Measurements from ENCODE around the gene MYLK3.
A peak's percentile ranks its signal among the peaks of the same experiment; 100 is the strongest.
"Not testable (repeated sequence)": the region's sequence is repeated elsewhere in the genome, so short reads cannot be mapped to it uniquely, and the experiment has no call there.

MYLK3 gene

GRCh38 chr16:46689365-46690280 is 58.5 kb downstream of the MYLK3 start, which contains the start of gene ORC6:
TSS of gene ORC6 (plus strand) at chr16:46689659. CDS start at chr16:46689706, 47 bp downstream.
- DNase-seq (ENCODE audit: low spot score) = peak; percentile 96

GRCh38 chr16:46688654-46689364 is 59.3 kb downstream of the MYLK3 start, which contains the start of gene VPS35:
TSS of gene VPS35 (minus strand) at chr16:46689178. CDS start at chr16:46689133, 45 bp downstream.
- DNase-seq (ENCODE audit: low spot score) = peak; percentile 99

DNA sequence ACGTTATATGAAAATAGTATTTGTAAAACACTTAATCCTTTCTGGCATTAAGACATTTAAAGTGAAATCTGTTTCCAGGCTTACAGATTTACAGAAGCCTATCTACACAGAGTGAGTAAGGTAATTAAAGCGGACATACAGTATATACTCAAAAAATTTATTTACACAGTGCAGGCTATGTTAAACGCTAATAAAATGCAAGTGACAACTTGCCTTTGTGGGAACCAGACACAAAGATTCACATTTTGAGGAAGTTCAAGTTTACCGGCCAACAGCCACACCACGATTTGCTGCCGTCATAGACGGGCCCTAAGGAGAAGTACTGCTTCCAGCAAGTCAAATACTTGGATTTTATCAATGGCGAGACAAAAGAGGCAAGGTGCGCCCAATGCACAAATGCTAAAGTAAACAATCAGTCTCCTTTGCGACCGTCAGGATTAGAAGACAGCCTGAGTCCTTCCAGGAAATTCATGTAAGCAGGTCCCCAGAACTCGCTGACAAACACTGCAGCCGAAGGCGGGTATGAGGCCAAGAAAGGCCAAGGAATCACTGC is 60.0 kb downstream of the MYLK3 start:
- DNase-seq (ENCODE audit: low spot score) = no peak

DNA sequence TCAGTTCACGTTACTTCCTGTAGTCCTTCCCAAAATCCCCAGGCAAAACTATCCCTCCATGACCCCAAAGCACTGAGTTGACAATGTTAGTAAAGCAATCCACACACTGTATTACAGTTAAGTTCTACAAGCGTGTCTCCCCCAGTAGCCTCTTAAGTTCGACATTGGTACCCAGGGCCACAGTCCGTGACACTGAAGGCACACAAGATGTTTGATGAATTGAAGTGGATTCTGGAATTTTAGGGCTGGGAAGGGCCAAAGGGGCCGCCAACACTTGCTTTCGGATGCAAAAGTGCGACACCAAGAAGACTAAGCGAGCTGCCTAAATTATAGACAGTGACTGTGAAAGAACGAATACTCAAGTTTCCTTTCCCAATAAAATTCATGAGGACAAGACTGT is 60.7 kb downstream of the MYLK3 start:
- DNase-seq (ENCODE audit: low spot score) = no peak

DNA sequence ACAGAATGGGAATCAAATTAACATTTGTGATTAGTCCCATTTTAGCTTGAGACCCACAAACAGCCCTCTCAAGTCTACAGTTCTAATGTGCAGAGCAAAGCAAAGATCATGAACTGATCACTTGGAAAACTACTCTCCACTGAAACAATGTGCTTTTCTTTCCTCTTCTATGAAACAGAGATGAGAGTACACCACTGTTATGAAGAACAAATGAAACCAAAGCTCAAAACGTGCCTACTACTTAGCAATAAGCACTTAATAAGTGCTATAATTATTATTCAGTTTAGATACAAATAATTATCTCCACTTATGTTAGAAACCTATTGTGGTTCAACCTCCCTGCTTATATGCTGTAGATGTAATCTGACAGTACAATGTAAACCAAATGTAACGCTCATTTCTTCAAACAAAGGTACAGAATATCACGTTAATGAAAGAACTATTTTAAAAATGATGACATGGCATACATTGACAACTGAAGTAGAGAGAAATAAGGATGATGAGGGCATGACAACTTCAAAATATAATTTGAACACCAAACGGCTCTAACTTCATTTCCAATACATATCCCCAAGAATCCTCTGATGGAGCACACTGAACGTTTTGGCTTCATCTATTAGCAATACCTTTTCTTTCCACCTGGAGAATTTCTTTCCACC is 61.2 kb downstream of the MYLK3 start:
- DNase-seq (ENCODE audit: low spot score) = no peak

- DNase-seq (ENCODE audit: low spot score) = not testable (repeated sequence)
Measured at GRCh38 chr16:46681867-46682266, 66.3 kb downstream of the MYLK3 start.

DNA sequence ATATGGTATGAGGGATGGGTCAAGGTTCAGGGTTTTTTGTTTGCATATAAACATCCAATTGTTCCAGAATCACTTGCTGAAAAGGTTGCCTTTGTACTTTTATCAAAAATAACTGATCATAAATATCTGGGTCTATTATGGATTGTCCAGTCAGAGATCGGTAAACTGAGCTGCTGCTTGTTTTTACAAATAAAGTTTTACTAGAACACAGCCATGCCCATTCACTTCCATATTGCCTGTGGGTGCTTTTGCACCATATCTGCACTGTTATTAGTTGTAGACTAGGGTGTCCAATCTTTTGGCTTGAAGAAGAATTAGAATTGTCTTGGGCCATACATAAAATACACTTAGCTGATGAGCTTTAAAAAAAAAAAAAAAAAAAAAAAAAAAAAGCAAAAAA is 70.2 kb downstream of the MYLK3 start:
- not testable (repeated sequence) for DNase-seq (ENCODE audit: low spot score)

DNA sequence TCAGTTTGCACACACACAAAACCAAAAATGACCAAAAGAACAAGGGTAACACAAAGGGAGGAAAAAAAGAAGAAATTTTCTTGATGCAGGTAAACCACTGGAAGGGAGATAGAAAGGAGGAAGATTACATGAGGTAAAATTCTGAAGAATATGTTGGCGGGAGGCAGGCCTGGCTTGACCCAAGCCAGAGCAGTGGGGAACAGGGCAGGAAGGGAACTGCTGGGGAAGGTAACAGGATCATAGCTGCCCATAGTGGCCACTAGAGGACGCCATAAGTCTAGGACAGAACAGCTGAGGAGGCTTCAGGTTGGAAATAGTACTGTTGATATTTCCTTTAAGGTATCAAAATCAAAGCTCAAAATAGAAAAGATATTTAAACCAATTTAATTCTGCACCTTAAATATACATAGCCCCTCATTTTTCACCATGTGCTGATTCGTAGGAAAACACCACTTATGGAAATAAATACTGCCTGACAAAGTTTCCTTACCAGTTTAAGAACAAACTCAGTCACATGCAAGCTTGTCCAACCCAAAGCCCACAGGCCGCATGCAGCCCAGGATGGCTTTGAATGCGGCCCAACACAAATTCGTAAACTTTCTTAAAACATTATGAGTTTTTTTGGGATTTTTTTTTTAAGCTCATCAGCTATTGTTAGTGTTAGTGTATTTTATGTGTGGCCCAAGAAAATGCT is 74.7 kb downstream of the MYLK3 start:
- DNase-seq (ENCODE audit: low spot score) = peak; percentile 81

DNA sequence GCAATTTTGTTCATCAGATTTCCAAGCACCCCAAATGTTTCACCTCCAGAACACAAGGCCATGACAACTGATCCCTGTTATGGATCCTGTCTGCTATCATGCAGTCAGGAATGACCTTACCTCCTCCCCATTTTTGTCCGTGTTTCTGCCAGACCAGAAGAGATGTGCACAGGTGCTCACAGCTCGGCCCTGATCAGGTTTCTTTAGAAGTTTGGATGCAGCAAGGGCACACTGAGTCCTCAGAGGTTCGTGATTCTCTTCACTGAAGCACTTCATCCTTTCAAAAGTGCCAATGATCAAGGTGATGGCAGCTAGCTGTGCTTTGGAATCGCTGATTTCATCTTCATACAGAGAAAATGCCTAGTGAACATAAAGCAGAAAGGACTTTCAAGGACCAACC is 86.0 kb downstream of the MYLK3 start:
- no peak for DNase-seq (ENCODE audit: low spot score)

- no peak for DNase-seq (ENCODE audit: low spot score)
Measured at GRCh38 chr16:46658925-46659324, 89.2 kb downstream of the MYLK3 start.
